ENCODE measurements around the gene MOV10.
"Not testable (repeated sequence)": the region's sequence is repeated elsewhere in the genome, so short reads cannot be mapped to it uniquely, and the experiment has no call there.

The MOV10 gene

DNA sequence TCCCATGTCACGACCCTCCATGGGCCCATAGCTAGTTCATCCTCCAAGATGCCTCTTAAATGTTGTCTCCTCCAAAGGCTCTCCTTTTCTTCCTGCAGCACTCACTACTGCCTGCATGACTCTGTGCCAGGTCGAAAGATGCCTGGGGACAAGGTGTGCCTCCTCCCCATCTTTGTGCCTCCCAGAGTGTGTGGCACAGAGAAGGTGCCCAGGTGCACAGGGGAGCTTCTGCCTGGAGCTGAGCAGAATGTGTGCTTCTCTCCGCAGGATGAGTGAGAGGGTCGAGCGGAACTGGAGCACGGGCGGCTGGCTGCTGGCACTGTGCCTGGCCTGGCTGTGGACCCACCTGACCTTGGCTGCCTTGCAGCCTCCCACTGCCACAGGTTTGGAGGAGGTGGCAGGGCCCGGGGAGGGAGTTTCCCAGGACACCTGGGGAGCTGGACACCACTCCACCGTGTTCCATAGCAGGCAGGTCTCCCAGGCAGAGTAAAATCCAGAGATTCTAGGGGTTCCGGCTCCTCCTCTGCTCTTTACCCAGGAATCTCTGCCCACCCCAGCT lies 47.6 kb downstream of the MOV10 start:
- H3K4me3 ChIP-seq (ENCODE audit: control insufficient read depth, low read depth, low read length) = no peak overlapping the region
- TF ChIP-seq, protein P1, sequence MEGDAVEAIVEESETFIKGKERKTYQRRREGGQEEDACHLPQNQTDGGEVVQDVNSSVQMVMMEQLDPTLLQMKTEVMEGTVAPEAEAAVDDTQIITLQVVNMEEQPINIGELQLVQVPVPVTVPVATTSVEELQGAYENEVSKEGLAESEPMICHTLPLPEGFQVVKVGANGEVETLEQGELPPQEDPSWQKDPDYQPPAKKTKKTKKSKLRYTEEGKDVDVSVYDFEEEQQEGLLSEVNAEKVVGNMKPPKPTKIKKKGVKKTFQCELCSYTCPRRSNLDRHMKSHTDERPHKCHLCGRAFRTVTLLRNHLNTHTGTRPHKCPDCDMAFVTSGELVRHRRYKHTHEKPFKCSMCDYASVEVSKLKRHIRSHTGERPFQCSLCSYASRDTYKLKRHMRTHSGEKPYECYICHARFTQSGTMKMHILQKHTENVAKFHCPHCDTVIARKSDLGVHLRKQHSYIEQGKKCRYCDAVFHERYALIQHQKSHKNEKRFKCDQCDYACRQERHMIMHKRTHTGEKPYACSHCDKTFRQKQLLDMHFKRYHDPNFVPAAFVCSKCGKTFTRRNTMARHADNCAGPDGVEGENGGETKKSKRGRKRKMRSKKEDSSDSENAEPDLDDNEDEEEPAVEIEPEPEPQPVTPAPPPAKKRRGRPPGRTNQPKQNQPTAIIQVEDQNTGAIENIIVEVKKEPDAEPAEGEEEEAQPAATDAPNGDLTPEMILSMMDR (conservative IDR thresholded peaks at IDR 0.05; ENCODE audit: control insufficient read depth, insufficient read depth, low read depth, low read length) = no peak
- no peak for DNase-seq (ENCODE audit: low read depth)

DNA sequence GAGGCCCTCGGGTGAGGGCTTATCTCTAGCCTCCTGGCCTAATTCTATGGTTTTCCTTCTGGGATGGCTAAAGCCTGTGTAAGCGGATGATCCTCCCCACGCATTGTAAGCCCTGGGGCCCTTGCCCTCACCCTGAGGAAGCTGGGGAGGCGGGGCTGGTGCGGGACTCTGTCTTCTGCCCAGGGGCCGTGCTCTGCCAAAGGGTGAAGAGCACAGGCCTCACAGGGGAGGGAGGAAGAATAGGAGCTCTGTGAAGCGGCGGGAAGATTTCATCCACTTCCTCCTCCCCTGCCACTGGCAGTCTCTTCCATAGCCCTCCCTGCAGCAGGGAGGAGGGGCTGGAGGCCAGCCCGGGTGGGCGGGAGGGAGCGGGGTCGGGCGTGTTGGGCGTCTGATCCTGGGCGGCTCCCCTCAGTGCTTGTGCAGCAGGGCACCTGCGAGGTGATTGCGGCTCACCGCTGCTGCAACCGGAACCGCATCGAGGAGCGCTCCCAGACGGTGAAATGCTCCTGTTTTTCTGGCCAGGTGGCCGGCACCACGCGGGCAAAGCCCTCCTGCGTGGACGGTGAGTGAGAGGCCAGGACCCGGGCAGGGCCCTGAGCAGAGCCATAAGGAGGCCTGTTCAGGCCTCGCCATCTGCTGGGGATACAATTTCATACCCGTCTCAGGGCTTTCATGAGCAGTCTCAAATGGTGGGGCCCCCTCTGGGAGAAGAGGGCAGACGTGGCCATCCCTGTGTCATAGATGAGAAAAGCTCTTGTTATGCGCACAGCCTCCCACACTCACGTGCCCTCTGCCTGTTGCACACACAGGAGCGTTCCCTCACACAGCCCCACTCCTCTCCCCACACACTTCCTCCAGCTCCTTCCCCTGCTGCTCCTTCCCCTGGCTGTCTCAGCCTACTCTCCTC lies 48.4 kb downstream of the MOV10 start:
- no peak overlapping the region for H3K4me3 ChIP-seq (ENCODE audit: control insufficient read depth, low read depth, low read length)
- TF ChIP-seq, protein P1 (conservative IDR thresholded peaks at IDR 0.05; ENCODE audit: control insufficient read depth, insufficient read depth, low read depth, low read length) = no peak
- peak; percentile 51 for DNase-seq (ENCODE audit: low read depth)

DNA sequence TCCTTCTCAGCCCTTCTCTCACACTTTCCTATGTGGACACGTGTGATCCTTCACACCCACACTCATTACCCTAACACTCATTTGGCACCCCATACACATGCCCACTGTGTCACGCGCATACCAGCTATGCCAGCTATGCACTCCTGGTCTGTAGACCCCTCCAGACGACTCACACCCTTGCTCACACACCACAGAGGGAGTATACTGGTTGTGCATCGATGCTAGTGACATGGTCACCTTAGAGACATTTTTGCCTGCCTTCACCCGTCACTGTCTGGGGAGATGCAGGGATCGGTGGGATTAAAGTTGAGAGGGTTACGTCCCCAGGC lies 49.0 kb downstream of the MOV10 start:
- TF ChIP-seq, protein P1 (conservative IDR thresholded peaks at IDR 0.05; ENCODE audit: control insufficient read depth, insufficient read depth, low read depth, low read length) = no peak
- DNase-seq (ENCODE audit: low read depth) = no peak
- no peak overlapping the region for H3K4me3 ChIP-seq (ENCODE audit: control insufficient read depth, low read depth, low read length)

DNA sequence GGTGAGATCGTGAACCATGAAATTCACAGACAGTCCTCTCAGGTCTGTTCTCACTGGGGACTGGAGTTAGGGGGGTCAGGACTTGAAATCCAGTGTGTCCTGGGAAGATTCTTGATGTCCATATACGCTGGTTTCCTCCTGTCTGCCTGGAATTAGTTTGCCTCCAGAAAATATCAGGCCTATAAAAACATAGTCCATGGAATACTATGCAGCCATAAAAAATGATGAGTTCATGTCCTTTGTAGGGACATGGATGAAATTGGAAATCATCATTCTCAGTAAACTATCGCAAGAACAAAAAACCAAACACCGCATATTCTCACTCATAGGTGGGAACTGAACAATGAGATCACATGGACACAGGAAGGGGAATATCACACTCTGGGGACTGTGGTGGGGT lies 49.8 kb downstream of the MOV10 start:
- not testable (repeated sequence) for DNase-seq (ENCODE audit: low read depth); H3K4me3 ChIP-seq (ENCODE audit: control insufficient read depth, low read depth, low read length)

DNA sequence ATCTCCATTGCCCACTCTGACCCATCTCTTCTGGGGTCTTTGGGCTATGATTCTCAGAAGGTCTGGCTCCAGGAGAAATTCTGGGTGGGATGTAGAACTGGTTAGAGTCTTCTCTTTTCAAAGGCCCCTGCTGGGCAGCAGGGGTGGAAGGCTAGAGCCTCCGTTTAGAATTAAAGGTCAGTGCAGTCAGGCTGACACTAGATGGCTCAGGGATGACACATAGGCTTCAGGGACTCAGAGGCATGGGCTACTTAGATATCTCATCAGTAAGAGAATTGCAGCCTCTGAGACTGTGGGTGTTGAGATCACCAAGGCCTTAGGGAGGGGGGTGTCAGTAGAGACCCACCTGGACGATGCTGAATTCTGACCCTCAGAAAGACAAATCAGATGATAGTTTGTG lies 53.3 kb downstream of the MOV10 start:
- no peak overlapping the region for H3K4me3 ChIP-seq (ENCODE audit: control insufficient read depth, low read depth, low read length)
- peak; percentile 48 for DNase-seq (ENCODE audit: low read depth)
- TF ChIP-seq, protein P1 (conservative IDR thresholded peaks at IDR 0.05; ENCODE audit: control insufficient read depth, insufficient read depth, low read depth, low read length) = peak; percentile 21

DNA sequence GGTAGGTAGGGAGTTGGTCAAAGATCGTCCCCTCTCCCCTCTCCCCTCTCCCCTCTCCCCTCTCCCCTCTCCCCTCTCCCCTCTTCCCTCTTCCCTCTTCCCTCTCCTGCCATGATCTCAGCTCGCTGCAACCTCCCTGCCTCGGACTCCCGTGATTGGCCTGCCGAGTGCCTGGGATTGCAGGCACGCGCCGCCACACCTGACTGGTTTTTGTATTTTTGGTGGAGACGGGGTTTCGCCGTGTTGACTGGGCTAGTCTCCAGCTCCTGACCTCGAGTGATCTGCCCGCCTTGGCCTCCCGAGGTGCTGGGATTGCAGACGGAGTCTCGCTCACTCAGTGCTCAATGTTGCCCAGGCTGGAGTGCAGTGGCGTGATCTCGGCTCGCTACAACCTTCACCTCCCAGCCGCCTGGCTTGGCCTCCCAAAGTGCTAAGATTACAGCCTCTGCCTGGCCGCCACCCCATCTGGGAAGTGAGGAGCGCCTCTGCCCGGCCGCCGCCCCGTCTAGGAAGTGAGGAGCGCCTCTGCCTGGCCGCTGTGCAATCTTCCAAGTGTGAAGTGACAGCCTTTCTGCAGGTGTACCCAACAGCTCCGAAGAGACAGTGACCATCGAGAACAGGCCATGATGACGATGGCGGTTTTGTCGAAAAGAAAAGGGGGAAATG lies 54.0 kb downstream of the MOV10 start:
- DNase-seq (ENCODE audit: low read depth); H3K4me3 ChIP-seq (ENCODE audit: control insufficient read depth, low read depth, low read length): not testable (repeated sequence)

DNA sequence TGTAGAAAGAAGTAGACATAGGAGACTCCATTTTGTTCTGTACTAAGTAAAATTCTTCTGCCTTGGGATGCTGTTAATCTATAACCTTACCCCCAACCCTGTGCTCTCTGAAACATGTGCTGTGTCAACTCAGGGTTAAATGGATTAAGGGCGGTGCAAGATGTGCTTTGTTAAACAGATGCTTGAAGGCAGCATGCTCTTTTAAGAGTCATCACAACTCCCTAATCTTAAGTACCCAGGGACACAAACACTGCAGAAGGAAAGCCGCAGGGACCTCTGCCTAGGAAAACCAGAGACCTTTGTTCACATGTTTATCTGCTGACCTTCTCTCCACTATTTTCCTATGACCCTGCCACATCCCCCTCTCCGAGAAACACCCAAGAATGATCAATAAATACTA lies 54.6 kb downstream of the MOV10 start:
- H3K4me3 ChIP-seq (ENCODE audit: control insufficient read depth, low read depth, low read length); DNase-seq (ENCODE audit: low read depth): not testable (repeated sequence)

DNA sequence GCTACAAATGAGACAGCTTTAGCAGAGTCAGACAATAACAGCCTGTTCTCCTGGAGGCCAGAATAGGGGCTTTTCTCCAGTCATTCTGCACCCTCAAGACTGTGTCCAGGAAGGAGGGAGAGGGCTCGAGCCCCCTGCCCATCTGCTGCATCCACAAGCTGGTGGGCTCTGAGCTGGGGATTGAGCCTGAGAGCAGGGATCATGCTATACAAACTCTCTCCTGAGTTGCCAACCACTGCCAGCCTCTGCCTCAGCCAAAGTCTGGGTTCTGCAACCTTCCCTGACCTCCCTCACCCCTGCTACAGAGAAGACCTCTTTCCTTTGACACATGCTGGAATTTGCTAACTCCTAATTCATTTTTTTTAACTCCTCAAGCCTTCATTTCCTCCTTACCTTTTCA lies 55.5 kb downstream of the MOV10 start:
- TF ChIP-seq, protein P1 (conservative IDR thresholded peaks at IDR 0.05; ENCODE audit: control insufficient read depth, insufficient read depth, low read depth, low read length) = no peak
- DNase-seq (ENCODE audit: low read depth) = no peak
- no peak overlapping the region for H3K4me3 ChIP-seq (ENCODE audit: control insufficient read depth, low read depth, low read length)

Data from fibroblast of mammary gland (primary cell).